RPMI7951 (cell line): Measurements from ENCODE around the gene TCF21. TPM values are rescaled to one million over a fixed set of nuclear protein-coding genes. Genes with fewer than 3 reads are reported as not detected.
"Not testable (repeated sequence)": the region's sequence is repeated elsewhere in the genome, so short reads cannot be mapped to it uniquely, and the experiment has no call there.

Source experiments
- DNase-seq: peaks from one replicate; pipeline ENCODE4 v3.0.0-alpha.2; 2012; ENCODE audit warnings: low read depth
- total RNA-seq: library from RNA; depleted of rRNA; stranded (reverse); fragments of >200 nt; shearing (Covaris generic); gene quantifications from 2 replicates; pipeline ENCODE4 v1.2.3, GENCODE V29; 2014; rRNA removed

TCF21 gene
- not detected in 2 replicates for total RNA-seq

GRCh38 chr6:133888929-133889556 is at the start of gene TCF21:
Gene TCF21 (plus strand): TSS chr6:133889113. CDS start chr6:133889398, 285 bp downstream.
- no peak for DNase-seq

- no peak for DNase-seq
Measured at GRCh38 chr6:133841176-133841575, 47.7 kb upstream of the TCF21 start.

GRCh38 chr6:133843098-133843497 is 45.8 kb upstream of the TCF21 start:
- no peak for DNase-seq

- DNase-seq, result no peak
Measured at GRCh38 chr6:133844709-133845108, 44.2 kb upstream of the TCF21 start.

GRCh38 chr6:133854041-133854363 is 34.9 kb upstream of the TCF21 start:
- no peak for DNase-seq

GRCh38 chr6:133854364-133855275 is 34.3 kb upstream of the TCF21 start:
- DNase-seq, result no peak

- DNase-seq, result no peak
Measured at GRCh38 chr6:133855276-133855990, 33.5 kb upstream of the TCF21 start.

GRCh38 chr6:133855991-133856370 is 32.9 kb upstream of the TCF21 start:
- no peak for DNase-seq

- DNase-seq, result no peak
Measured at GRCh38 chr6:133856911-133857310, 32.0 kb upstream of the TCF21 start.

GRCh38 chr6:133857696-133858095 is 31.2 kb upstream of the TCF21 start:
- no peak for DNase-seq

- not testable (repeated sequence) for DNase-seq
Measured at GRCh38 chr6:133861337-133861736, 27.6 kb upstream of the TCF21 start.

- no peak for DNase-seq
Measured at GRCh38 chr6:133863228-133863627, 25.7 kb upstream of the TCF21 start.

GRCh38 chr6:133865680-133866079 is 23.2 kb upstream of the TCF21 start:
- DNase-seq, result no peak

GRCh38 chr6:133871131-133871530 is 17.8 kb upstream of the TCF21 start:
- no peak for DNase-seq

GRCh38 chr6:133873538-133873937 is 15.4 kb upstream of the TCF21 start:
- no peak for DNase-seq

GRCh38 chr6:133877116-133877515 is 11.8 kb upstream of the TCF21 start:
- DNase-seq, result no peak

GRCh38 chr6:133880006-133880405 is 8.9 kb upstream of the TCF21 start:
- DNase-seq, result no peak

GRCh38 chr6:133880896-133881295 is 8.0 kb upstream of the TCF21 start:
- no peak for DNase-seq

- DNase-seq, result no peak
Measured at GRCh38 chr6:133886104-133886775, 2.7 kb upstream of the TCF21 start.

- DNase-seq, result no peak
Measured at GRCh38 chr6:133887156-133887879, 1.6 kb upstream of the TCF21 start.

- no peak for DNase-seq
Measured at GRCh38 chr6:133887880-133888230, 1.1 kb upstream of the TCF21 start.
